GM18508 (cell line): ENCODE data around the gene GBP2.
"Not testable (repeated sequence)": the region's sequence is repeated elsewhere in the genome, so short reads cannot be mapped to it uniquely, and the experiment has no call there.

ENCODE experiments used
- ATAC-seq: cut with Tn5 transposase; IDR thresholded peaks from one replicate; pipeline ENCODE4 v1.9.1; 2021; ENCODE audit warnings: moderate number of reproducible peaks; ENCODE audit not compliant: insufficient read depth, unreplicated experiment

Gene GBP2

GRCh38 chr1:89128003-89128458, 2.1 kb upstream of the GBP2 start:
- ATAC-seq: not testable (repeated sequence)

- ATAC-seq: not testable (repeated sequence)
Observed at GRCh38 chr1:89126602-89127565, 970 bp upstream of the GBP2 start.

GRCh38 chr1:89125240-89125912, 538 bp downstream of the GBP2 start:
- ATAC-seq: peak; percentile 5

GRCh38 chr1:89121641-89122040, 4.3 kb downstream of the GBP2 start:
- ATAC-seq: no peak

- ATAC-seq: no peak
Observed at GRCh38 chr1:89114662-89115061, 11.3 kb downstream of the GBP2 start.

- ATAC-seq: no peak
Observed at GRCh38 chr1:89112871-89113613, 12.9 kb downstream of the GBP2 start.

- ATAC-seq: no peak
Observed at GRCh38 chr1:89104687-89105086, 21.2 kb downstream of the GBP2 start.

- no peak for ATAC-seq
Observed at GRCh38 chr1:89104147-89104546, 21.8 kb downstream of the GBP2 start.

GRCh38 chr1:89102021-89102420, 23.9 kb downstream of the GBP2 start:
- ATAC-seq: no peak

GRCh38 chr1:89100412-89100811, 25.5 kb downstream of the GBP2 start:
- no peak for ATAC-seq

GRCh38 chr1:89098857-89099256, 27.1 kb downstream of the GBP2 start:
- no peak for ATAC-seq

GRCh38 chr1:89095737-89096136, 30.2 kb downstream of the GBP2 start:
- no peak for ATAC-seq

GRCh38 chr1:89089962-89090361, 36.0 kb downstream of the GBP2 start:
- no peak for ATAC-seq

GRCh38 chr1:89088572-89088971, 37.3 kb downstream of the GBP2 start:
- no peak for ATAC-seq

- ATAC-seq: no peak
Observed at GRCh38 chr1:89087241-89087640, 38.7 kb downstream of the GBP2 start.

- ATAC-seq: no peak
Observed at GRCh38 chr1:89085781-89086180, 40.1 kb downstream of the GBP2 start.

- ATAC-seq: no peak
Observed at GRCh38 chr1:89081005-89081404, 44.9 kb downstream of the GBP2 start.

- ATAC-seq: not testable (repeated sequence)
Observed at GRCh38 chr1:89080068-89080467, 45.8 kb downstream of the GBP2 start.

GRCh38 chr1:89072466-89073065, 53.3 kb downstream of the GBP2 start:
- not testable (repeated sequence) for ATAC-seq

GRCh38 chr1:89070509-89070908, 55.4 kb downstream of the GBP2 start:
- ATAC-seq: no peak
